HepG2 (cell line): ENCODE results near the gene RITA1. TPM values are rescaled to one million over a fixed set of nuclear protein-coding genes. Genes with fewer than 3 reads are reported as not detected.

Source experiments
- CENPT ChIP-seq: sonication (generic); formaldehyde crosslinking; IDR thresholded peaks from 2 replicates; pipeline ENCODE4 v1.8.0; 2022; ENCODE audit warnings: low read depth, mild to moderate bottlenecking, moderate library complexity, missing genetic modification reagents
- FOSL2 ChIP-seq: sonication (generic); formaldehyde crosslinking; IDR thresholded peaks from 2 replicates; pipeline ENCODE4 v1.4.0; 2020; ENCODE audit warnings: missing genetic modification reagents
- FOXO4 ChIP-seq: sonication (generic); formaldehyde crosslinking; conservative IDR thresholded peaks from 2 replicates; pipeline ENCODE4 v1.8.1; 2023; ENCODE audit warnings: missing genetic modification reagents
- GPN1 ChIP-seq: sonication (generic); formaldehyde crosslinking; IDR thresholded peaks from 2 replicates; pipeline ENCODE4 v1.5.1; 2020; ENCODE audit warnings: missing genetic modification reagents, borderline replicate concordance
- HNF4G ChIP-seq, 2 experiments: sonication (generic) in 1 of 2; formaldehyde crosslinking in 1 of 2; IDR thresholded peaks; 2 replicates each; pipeline versions ENCODE4 v1.4.0 to v1.6.1; 2011 to 2020; ENCODE audit warnings: borderline replicate concordance in 2 of 2, low read depth in 2 of 2, mild to moderate bottlenecking in 2 of 2, low read length in 1 of 2, missing genetic modification reagents in 1 of 2, moderate library complexity in 1 of 2
- LCORL ChIP-seq, 2 experiments: fragments of 450-650 bp in 1 of 2; sonication (generic) in 1 of 2; formaldehyde crosslinking in 1 of 2; IDR thresholded peaks; 2 replicates each; pipeline versions ENCODE4 v1.5.0 to v1.6.1; 2017 to 2020; ENCODE audit warnings: antibody characterized with exemption in 1 of 2, missing genetic modification reagents in 1 of 2
- MAX ChIP-seq: IDR thresholded peaks from 2 replicates; pipeline ENCODE4 v1.6.1; 2012; ENCODE audit warnings: inconsistent platforms
- NR2C2 ChIP-seq: sonication (generic); formaldehyde crosslinking; IDR thresholded peaks from 2 replicates; pipeline ENCODE4 v1.4.0; 2020; ENCODE audit warnings: missing genetic modification reagents, mild to moderate bottlenecking, moderate library complexity, borderline replicate concordance
- SP2 ChIP-seq: sonication (generic); formaldehyde crosslinking; IDR thresholded peaks from 2 replicates; pipeline ENCODE4 v1.5.1; 2020; ENCODE audit warnings: mild to moderate bottlenecking, missing genetic modification reagents
- XRCC5 ChIP-seq: fragments of 200-400 bp; formaldehyde crosslinking; optimal IDR thresholded peaks from 2 replicates; pipeline ENCODE3; 2017; ENCODE audit warnings: mild to moderate bottlenecking, low read length
- ZBTB4 ChIP-seq: sonication (generic); formaldehyde crosslinking; IDR thresholded peaks from 2 replicates; pipeline ENCODE4 v1.4.0; 2020; ENCODE audit warnings: missing genetic modification reagents, mild to moderate bottlenecking, borderline replicate concordance
- ZBTB46 ChIP-seq: sonication (generic); formaldehyde crosslinking; IDR thresholded peaks from 2 replicates; pipeline ENCODE4 v1.4.0; 2020; ENCODE audit warnings: mild to moderate bottlenecking, missing genetic modification reagents, borderline replicate concordance
- ZNF124 ChIP-seq: sonication (generic); formaldehyde crosslinking; IDR thresholded peaks from 2 replicates; pipeline ENCODE4 v1.4.0; 2020; ENCODE audit warnings: missing genetic modification reagents
- ZNF484 ChIP-seq: sonication (generic); formaldehyde crosslinking; IDR thresholded peaks from 2 replicates; pipeline ENCODE4 v1.5.1; 2020; ENCODE audit warnings: mild to moderate bottlenecking, low read depth, missing genetic modification reagents, borderline replicate concordance
- ZNF546 ChIP-seq: sonication (generic); formaldehyde crosslinking; conservative IDR thresholded peaks from 2 replicates; pipeline ENCODE4 v1.8.1; 2023; ENCODE audit warnings: mild to moderate bottlenecking, missing genetic modification reagents
- ZNF558 ChIP-seq: sonication (generic); formaldehyde crosslinking; IDR thresholded peaks from 2 replicates; pipeline ENCODE4 v1.9.0; 2022; ENCODE audit warnings: mild to moderate bottlenecking, missing genetic modification reagents, borderline replicate concordance
- ZNF607 ChIP-seq: sonication (generic); formaldehyde crosslinking; IDR thresholded peaks from 2 replicates; pipeline ENCODE4 v1.5.1; 2020; ENCODE audit warnings: missing genetic modification reagents, mild to moderate bottlenecking, borderline replicate concordance
- ZNF713 ChIP-seq: sonication (generic); formaldehyde crosslinking; IDR thresholded peaks from 2 replicates; pipeline ENCODE4 v1.4.0; 2020; ENCODE audit warnings: mild to moderate bottlenecking, missing genetic modification reagents
- ZNF724P ChIP-seq: sonication (generic); formaldehyde crosslinking; IDR thresholded peaks from 2 replicates; pipeline ENCODE4 v1.8.0; 2022; ENCODE audit warnings: missing genetic modification reagents, borderline replicate concordance
- ZNF740 ChIP-seq: sonication (generic); formaldehyde crosslinking; IDR thresholded peaks from 2 replicates; pipeline ENCODE4 v1.4.0; 2020; ENCODE audit warnings: missing genetic modification reagents
- polyA plus RNA-seq, 8 experiments: library from polyadenylated mRNA; depleted of rRNA in 3 of 8; stranded (reverse) in 7 of 8; unstranded in 1 of 8; fragments of >200 nt; fragmentation: Illumina TruSeq in 4 of 8; extraction: Trizol in 4 of 8; gene quantifications; 2 replicates each; pipeline versions ENCODE4 v1.2.1 to v1.2.3, GENCODE V29; 2011 to 2016; ENCODE audit warnings: low read depth in 4 of 8, missing spikeins in 1 of 8, mixed read lengths in 1 of 8; ENCODE audit not compliant: insufficient read depth in 1 of 8
- total RNA-seq, 5 experiments: library from RNA; depleted of rRNA; stranded (reverse); fragments of >200 nt; fragmentation: Illumina TruSeq; extraction: Trizol; gene quantifications; 2 replicates each; pipeline ENCODE4 v1.2.3, GENCODE V29; 2016; ENCODE audit warnings: low read depth in 1 of 5

The RITA1 gene
- total and polyA plus RNA-seq, 2 of the 13 experiments (the other 11 are each of a cell fraction or from before 2014, with no cell fraction given): 12.4 to 28.9 TPM

GRCh38 chr12:113221181-113221996 lies 35.9 kb downstream of the RITA1 start, which contains the start of gene TPCN1 (continued):
- TF ChIP-seq ZNF607 (peak; percentile 42; the same call in 1 of the 2 replicates), ZNF740 (no peak), MAX (peak; percentile 89), ZNF724P (CRISPR knock-in tag) (peak; percentile 94; the same call in 1 of the 2 replicates), SP2 (CRISPR knock-in tag) (peak; percentile 94), ZBTB4 (CRISPR knock-in tag) (peak; percentile 16; the same call in 1 of the 2 replicates), ZNF713 (0 out of 2 replicates have a peak, but pooled peaks have one; percentile 27), LCORL (IDR thresholded peaks at IDR 0.05) (no peak), LCORL (CRISPR knock-in tag; IDR thresholded peaks at IDR 0.05) (peak; percentile 39; the same call in 1 of the 2 replicates), ZNF124 (no peak), ZNF558 (CRISPR knock-in tag) (0 out of 2 replicates have a peak, but pooled peaks have one; percentile 35), ZNF546 (CRISPR knock-in tag) (no peak), XRCC5 (peak; percentile 10), GPN1 (CRISPR knock-in tag) (no peak; the same call in 1 of the 2 replicates), FOSL2 (no peak), CENPT (CRISPR knock-in tag) (0 out of 2 replicates have a peak, but pooled peaks have one; percentile 73), NR2C2 (CRISPR knock-in tag) (peak; percentile 89), ZBTB46 (CRISPR knock-in tag) (no peak), ZNF484 (CRISPR knock-in tag) (no peak), FOXO4 (CRISPR knock-in tag) (0 out of 2 replicates have a peak, but pooled peaks have one; percentile 67), HNF4G (IDR thresholded peaks at IDR 0.05; ENCODE audit: borderline replicate concordance, low read depth, low read length) (peak; percentile 32; the same call in 1 of the 2 replicates), HNF4G (CRISPR knock-in tag; IDR thresholded peaks at IDR 0.05; ENCODE audit: borderline replicate concordance, low read depth) (peak; percentile 77)
